A549 (cell line): ENCODE data around the gene RGS5.

Experiments used
- EP300 ChIP-seq, 2 experiments: fragments of >200 bp; sonication (Bioruptor Twin); formaldehyde crosslinking; IDR thresholded peaks; 2 replicates in 1 of 2; 3 replicates in 1 of 2; pipeline ENCODE4 v1.6.1; 2016 to 2017
- HOXA7 ChIP-seq: fragments of 250-450 bp; sonication (Bioruptor Pico); IDR thresholded peaks from 2 replicates; pipeline ENCODE4 v1.5.0; 2020; ENCODE audit warnings: mild to moderate bottlenecking, moderate library complexity
- PHF8 ChIP-seq: fragments of 200-600 bp; sonication (generic); IDR thresholded peaks from 2 replicates; pipeline ENCODE4 v1.6.1; 2016; ENCODE audit warnings: low read depth, mild to moderate bottlenecking, antibody characterized with exemption, moderate library complexity, borderline replicate concordance
- POLR2A ChIP-seq: IDR thresholded peaks from 2 replicates; pipeline ENCODE4 v1.6.1; 2012; ENCODE audit warnings: mild to moderate bottlenecking, low read length
- POLR2AphosphoS2 ChIP-seq: conservative IDR thresholded peaks from 2 replicates; pipeline ENCODE4 v1.6.1; 2012; ENCODE audit warnings: low read length, improper control_type of control experiment, inconsistent platforms
- RAD21 ChIP-seq, 2 experiments: fragments of >200 bp in 1 of 2; sonication (Bioruptor Twin) in 1 of 2; formaldehyde crosslinking in 1 of 2; IDR thresholded peaks in 1 of 2; conservative IDR thresholded peaks in 1 of 2; 2 replicates in 1 of 2; 3 replicates in 1 of 2; pipeline ENCODE4 v1.6.1; 2012 to 2018; ENCODE audit warnings: inconsistent platforms in 1 of 2
- TF ChIP-seq, protein P1 (sequence below): IDR thresholded peaks from 2 replicates; pipeline ENCODE4 v1.6.1; 2012
- TF ChIP-seq, protein P2 (sequence below): fragments of >200 bp; sonication (Bioruptor Twin); formaldehyde crosslinking; IDR thresholded peaks from 3 replicates; pipeline ENCODE4 v1.5.1; 2016
- TF ChIP-seq, protein P3 (sequence below): fragments of 200-600 bp; sonication (generic); IDR thresholded peaks from 2 replicates; pipeline ENCODE4 v1.6.1; 2016; ENCODE audit warnings: antibody characterized with exemption, mild to moderate bottlenecking, moderate library complexity
- TF ChIP-seq, protein P4 (sequence below): fragments of >200 bp; sonication (Bioruptor Twin); formaldehyde crosslinking; IDR thresholded peaks from 3 replicates; pipeline ENCODE4 v1.6.1; 2016

DNA sequence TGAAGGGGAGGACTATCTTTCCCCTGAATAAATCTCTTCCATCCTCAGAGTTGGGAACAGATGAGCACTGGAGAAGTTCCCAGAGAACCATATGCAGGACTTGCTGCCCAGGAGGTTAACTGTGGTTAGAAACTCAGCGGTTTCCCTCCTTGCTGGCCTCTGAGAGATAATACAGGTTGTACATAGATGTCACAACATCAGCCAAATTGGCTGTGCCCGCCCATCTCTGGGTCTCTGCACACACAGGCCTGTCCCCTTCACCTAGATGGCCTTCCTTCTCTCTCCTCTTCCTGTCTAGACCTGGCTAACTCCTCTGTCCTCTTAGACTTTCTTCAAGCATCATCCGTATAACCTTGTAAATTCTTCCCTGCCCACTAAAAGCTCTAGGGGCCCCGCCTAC is 5.7 kb downstream of the RGS5 start:
- TF ChIP-seq, protein P1, sequence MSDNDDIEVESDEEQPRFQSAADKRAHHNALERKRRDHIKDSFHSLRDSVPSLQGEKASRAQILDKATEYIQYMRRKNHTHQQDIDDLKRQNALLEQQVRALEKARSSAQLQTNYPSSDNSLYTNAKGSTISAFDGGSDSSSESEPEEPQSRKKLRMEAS = no peak
- TF ChIP-seq, protein P2, sequence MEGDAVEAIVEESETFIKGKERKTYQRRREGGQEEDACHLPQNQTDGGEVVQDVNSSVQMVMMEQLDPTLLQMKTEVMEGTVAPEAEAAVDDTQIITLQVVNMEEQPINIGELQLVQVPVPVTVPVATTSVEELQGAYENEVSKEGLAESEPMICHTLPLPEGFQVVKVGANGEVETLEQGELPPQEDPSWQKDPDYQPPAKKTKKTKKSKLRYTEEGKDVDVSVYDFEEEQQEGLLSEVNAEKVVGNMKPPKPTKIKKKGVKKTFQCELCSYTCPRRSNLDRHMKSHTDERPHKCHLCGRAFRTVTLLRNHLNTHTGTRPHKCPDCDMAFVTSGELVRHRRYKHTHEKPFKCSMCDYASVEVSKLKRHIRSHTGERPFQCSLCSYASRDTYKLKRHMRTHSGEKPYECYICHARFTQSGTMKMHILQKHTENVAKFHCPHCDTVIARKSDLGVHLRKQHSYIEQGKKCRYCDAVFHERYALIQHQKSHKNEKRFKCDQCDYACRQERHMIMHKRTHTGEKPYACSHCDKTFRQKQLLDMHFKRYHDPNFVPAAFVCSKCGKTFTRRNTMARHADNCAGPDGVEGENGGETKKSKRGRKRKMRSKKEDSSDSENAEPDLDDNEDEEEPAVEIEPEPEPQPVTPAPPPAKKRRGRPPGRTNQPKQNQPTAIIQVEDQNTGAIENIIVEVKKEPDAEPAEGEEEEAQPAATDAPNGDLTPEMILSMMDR = no peak
- TF ChIP-seq EP300 (IDR thresholded peaks at IDR 0.05) = no peak
- TF ChIP-seq POLR2A = no peak
- TF ChIP-seq RAD21 (conservative IDR thresholded peaks at IDR 0.05 in 1 of 2, IDR thresholded peaks at IDR 0.05 in 1 of 2) = no peak
- TF ChIP-seq, protein P3, sequence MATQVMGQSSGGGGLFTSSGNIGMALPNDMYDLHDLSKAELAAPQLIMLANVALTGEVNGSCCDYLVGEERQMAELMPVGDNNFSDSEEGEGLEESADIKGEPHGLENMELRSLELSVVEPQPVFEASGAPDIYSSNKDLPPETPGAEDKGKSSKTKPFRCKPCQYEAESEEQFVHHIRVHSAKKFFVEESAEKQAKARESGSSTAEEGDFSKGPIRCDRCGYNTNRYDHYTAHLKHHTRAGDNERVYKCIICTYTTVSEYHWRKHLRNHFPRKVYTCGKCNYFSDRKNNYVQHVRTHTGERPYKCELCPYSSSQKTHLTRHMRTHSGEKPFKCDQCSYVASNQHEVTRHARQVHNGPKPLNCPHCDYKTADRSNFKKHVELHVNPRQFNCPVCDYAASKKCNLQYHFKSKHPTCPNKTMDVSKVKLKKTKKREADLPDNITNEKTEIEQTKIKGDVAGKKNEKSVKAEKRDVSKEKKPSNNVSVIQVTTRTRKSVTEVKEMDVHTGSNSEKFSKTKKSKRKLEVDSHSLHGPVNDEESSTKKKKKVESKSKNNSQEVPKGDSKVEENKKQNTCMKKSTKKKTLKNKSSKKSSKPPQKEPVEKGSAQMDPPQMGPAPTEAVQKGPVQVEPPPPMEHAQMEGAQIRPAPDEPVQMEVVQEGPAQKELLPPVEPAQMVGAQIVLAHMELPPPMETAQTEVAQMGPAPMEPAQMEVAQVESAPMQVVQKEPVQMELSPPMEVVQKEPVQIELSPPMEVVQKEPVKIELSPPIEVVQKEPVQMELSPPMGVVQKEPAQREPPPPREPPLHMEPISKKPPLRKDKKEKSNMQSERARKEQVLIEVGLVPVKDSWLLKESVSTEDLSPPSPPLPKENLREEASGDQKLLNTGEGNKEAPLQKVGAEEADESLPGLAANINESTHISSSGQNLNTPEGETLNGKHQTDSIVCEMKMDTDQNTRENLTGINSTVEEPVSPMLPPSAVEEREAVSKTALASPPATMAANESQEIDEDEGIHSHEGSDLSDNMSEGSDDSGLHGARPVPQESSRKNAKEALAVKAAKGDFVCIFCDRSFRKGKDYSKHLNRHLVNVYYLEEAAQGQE = no peak
- TF ChIP-seq, protein P4, sequence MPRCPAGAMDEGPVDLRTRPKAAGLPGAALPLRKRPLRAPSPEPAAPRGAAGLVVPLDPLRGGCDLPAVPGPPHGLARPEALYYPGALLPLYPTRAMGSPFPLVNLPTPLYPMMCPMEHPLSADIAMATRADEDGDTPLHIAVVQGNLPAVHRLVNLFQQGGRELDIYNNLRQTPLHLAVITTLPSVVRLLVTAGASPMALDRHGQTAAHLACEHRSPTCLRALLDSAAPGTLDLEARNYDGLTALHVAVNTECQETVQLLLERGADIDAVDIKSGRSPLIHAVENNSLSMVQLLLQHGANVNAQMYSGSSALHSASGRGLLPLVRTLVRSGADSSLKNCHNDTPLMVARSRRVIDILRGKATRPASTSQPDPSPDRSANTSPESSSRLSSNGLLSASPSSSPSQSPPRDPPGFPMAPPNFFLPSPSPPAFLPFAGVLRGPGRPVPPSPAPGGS = no peak
- no peak for TF ChIP-seq HOXA7 (CRISPR knock-in tag)
- TF ChIP-seq POLR2AphosphoS2 = no peak
- TF ChIP-seq PHF8 = no peak
